NCI-H1694 (cell line): ENCODE measurements around the gene PPP6C.
"Not testable (repeated sequence)": the region's sequence is repeated elsewhere in the genome, so short reads cannot be mapped to it uniquely, and the experiment has no call there.

Experiments used
- DNase-seq: peaks from one replicate; lab custom pipeline; 2025; lab: John Stamatoyannopoulos, UW

The PPP6C gene

GRCh38 chr9:125181756-125182155 is 7.8 kb downstream of the PPP6C start:
- DNase-seq = not testable (repeated sequence)

- DNase-seq = no peak
Observed at GRCh38 chr9:125180876-125181275, 8.7 kb downstream of the PPP6C start.

- not testable (repeated sequence) for DNase-seq
Observed at GRCh38 chr9:125179776-125180175, 9.8 kb downstream of the PPP6C start.

- no peak for DNase-seq
Observed at GRCh38 chr9:125177888-125178287, 11.7 kb downstream of the PPP6C start.

- DNase-seq = no peak
Observed at GRCh38 chr9:125176636-125177035, 13.0 kb downstream of the PPP6C start.

- DNase-seq = no peak
Observed at GRCh38 chr9:125172031-125172755, 17.4 kb downstream of the PPP6C start.

- DNase-seq = no peak
Observed at GRCh38 chr9:125169895-125170294, 19.7 kb downstream of the PPP6C start.

GRCh38 chr9:125166762-125167161 is 22.8 kb downstream of the PPP6C start:
- DNase-seq = no peak

- not testable (repeated sequence) for DNase-seq
Observed at GRCh38 chr9:125162891-125163290, 26.7 kb downstream of the PPP6C start.

GRCh38 chr9:125161284-125161918 is 28.2 kb downstream of the PPP6C start:
- DNase-seq = no peak

GRCh38 chr9:125160750-125161149 is 28.9 kb downstream of the PPP6C start:
- DNase-seq = no peak

GRCh38 chr9:125156551-125156950 is 33.1 kb downstream of the PPP6C start:
- DNase-seq = no peak

GRCh38 chr9:125153712-125154367 is 35.8 kb downstream of the PPP6C start:
- DNase-seq = no peak

GRCh38 chr9:125151730-125152129 is 37.9 kb downstream of the PPP6C start:
- no peak for DNase-seq

GRCh38 chr9:125150349-125151245 is 39.0 kb downstream of the PPP6C start:
- no peak for DNase-seq

- no peak for DNase-seq
Observed at GRCh38 chr9:125147401-125147951, 42.1 kb downstream of the PPP6C start.

- no peak for DNase-seq
Observed at GRCh38 chr9:125146247-125146646, 43.4 kb downstream of the PPP6C start.

- DNase-seq = no peak
Observed at GRCh38 chr9:125145425-125145824, 44.2 kb downstream of the PPP6C start.

- DNase-seq = peak; percentile 91
Observed at GRCh38 chr9:125143377-125144090, 46.1 kb downstream of the PPP6C start, which contains the start of gene SCAI. TSS of gene SCAI (minus strand) at chr9:125143528. CDS start at chr9:125143437, 91 bp downstream.

- DNase-seq = no peak
Observed at GRCh38 chr9:125142560-125143376, 46.8 kb downstream of the PPP6C start.
